ENCODE results near the gene MINDY3. TPM values are rescaled to one million over a fixed set of nuclear protein-coding genes. Genes with fewer than 3 reads are reported as not detected.
A peak's percentile ranks its signal among the peaks of the same experiment; 100 is the strongest.
"Not testable (repeated sequence)": the region's sequence is repeated elsewhere in the genome, so short reads cannot be mapped to it uniquely, and the experiment has no call there.

MINDY3 gene
- total RNA-seq = 25.4 TPM
- long read RNA-seq, transcript MINDY3-201 (15 exons, 2,381 nt) = major isoform, 26 of 48 reads
- long read RNA-seq, partial matches to known transcripts = 7 of 48 reads
- long read RNA-seq, other reads (novel, unspliced or antisense) = 9 of 48 reads

DNA sequence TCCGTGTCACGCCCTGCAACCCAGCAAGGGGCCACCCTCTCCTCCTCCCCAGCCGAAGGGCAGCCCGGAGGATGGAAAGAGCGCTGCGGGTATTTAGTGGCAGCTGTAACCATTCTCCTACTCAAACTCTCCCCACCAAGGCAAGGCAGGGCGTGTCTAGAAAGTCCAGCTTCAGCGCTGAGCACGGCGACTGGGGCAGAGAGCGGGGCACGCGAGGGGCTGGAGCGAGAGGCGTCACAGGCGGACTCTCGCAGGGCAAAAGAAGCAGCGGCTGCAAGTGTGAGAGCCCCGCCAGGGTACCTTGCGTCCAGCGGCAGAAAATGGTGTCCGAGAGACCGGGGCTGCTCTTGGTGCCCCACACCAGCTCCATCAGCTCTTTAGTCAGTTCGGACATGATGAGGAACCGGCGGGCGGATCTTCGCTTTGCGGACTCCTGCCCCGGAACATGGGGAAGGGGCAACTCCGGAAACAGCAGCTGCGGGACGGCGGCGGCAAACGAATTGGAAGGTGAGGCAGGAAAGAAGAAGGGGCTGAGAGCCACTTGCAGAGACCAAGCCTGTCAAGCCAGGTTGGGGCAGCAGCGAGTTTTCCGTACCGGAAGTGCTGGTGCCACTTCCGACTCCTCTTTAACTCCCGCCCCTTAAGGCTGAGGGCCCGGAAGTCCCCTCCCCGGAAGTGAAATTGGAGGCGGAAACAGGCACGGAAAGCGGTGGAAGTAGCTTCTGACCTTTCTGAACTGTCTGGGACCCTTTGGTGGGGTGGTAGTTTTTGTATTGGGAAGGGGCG, at the start of gene MINDY3:
Gene MINDY3, minus strand, starts transcription at position 602 of the 786 bp plus-strand sequence. Its CDS starts 208 bp downstream, at position 394.
- peak; percentile 92 for DNase-seq (ENCODE audit: low spot score)

DNA sequence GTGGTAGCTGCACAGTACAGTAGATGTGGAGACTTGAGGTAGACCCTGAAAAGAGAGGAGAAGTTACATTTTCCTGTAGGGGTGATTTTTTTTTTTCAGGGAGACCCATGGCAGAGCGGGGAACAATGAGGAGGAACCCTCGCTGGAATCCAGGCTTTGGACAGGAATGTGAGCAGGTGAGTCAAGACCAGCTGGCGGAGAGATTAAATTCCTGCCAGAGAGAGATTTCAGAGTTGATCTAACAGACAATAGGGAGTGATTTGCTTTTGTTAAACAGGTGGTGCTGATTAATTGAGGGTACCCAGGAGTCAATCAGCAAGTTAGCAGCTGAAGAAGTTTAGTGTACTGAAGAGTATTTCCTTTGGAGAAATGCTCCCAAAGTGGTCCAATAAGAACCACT, 41.6 kb upstream of the MINDY3 start:
- no peak for DNase-seq (ENCODE audit: low spot score)

DNA sequence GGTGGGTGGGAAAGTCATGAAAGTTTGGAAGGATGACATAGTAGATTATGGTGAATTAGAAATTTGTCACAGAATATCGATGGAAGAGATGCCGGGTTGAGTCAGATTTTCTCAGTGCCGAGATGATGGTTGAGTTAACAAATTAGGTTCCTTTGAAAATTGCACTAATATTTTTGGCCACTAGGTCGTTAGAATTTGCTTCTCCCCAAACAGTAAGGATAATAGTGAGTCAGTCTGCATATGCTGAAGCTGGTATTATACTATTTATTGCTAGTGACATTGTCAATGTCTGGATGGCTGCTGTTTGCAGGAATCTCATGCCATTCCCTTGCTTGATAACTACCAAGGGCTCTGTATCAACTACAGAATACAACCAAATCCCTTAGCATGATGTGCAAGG, 37.7 kb upstream of the MINDY3 start:
- DNase-seq (ENCODE audit: low spot score) = no peak

DNA sequence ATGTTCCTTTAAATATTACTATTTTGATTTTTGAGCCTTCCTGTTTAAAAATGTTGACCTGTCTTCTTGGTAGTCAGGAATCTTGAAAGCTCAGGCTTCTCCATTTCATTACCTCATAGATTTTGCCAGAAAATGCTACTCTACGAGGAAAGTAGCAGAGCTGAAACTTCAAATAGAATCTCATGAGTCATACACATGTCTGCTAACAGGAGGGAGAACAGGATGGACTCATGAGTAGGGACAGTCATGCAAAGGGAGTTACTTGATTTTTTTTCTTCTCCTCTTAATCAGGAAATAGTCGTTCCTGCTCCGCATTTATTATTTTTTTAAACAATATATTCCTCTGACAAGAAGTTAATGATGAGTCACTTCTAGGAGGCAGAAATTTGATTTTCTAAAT, 37.0 kb upstream of the MINDY3 start:
- DNase-seq (ENCODE audit: low spot score) = no peak

GRCh38 chr10:15896654-15897053, 36.3 kb upstream of the MINDY3 start:
- no peak for DNase-seq (ENCODE audit: low spot score)

GRCh38 chr10:15884447-15884846, 24.1 kb upstream of the MINDY3 start:
- DNase-seq (ENCODE audit: low spot score) = no peak

GRCh38 chr10:15881542-15881941, 21.2 kb upstream of the MINDY3 start:
- DNase-seq (ENCODE audit: low spot score) = no peak

- DNase-seq (ENCODE audit: low spot score) = no peak
Observed at GRCh38 chr10:15879663-15880062, 19.4 kb upstream of the MINDY3 start.

- no peak for DNase-seq (ENCODE audit: low spot score)
Observed at GRCh38 chr10:15879058-15879457, 18.8 kb upstream of the MINDY3 start.

DNA sequence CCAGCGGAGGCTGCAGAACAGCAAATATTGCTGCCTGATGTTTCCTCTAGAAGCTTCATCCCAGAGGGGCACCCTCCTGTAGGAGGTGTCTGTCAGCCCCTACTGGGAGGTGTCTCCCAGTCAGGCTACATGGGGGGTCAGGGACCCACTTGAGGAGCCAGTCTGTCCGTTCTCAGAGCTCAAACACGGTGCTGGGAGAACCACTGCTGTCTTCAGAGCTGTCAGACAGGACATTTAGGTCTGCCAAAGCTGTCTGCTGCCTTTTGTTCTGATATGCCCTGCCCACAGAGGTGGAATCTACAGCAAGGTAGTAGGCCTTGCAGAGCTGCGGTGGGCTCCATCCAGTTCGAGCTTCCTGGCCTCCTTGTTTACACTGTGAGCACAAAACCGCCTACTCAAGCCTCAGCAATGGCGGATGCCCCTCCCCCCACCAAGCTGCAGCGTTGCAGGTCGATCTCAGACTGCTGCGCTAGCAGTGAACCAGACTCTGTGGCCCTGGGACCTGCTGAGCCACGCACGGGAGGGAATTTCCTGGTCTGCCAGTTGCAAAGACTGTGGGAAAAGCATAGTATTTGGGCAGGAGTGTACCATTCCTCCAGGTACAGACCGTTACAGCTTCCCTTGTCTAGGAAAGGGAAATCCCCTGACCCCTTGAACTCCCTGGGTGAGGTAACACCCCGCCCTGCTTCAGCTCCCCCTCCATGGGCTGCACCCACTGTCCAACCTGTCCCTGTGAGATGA, 17.7 kb upstream of the MINDY3 start:
- no peak for DNase-seq (ENCODE audit: low spot score)

DNA sequence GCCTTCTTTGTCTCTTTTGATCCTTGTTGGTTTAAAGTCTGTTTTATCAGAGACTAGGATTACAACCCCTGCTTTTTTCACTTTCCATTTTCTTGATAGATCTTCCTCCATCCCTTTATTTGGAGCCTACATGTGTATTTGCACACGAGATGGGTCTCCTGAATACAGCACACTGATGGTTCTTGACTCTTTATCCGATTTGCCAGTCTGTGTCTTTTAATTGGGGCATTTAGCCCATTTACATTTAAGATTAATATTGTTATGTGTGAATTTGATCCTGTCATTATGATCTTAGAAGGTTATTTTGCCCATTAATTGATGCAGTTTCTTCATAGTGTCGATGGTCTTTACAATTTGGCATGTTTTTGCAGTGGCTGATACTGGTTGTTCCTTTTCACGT, 16.0 kb upstream of the MINDY3 start:
- DNase-seq (ENCODE audit: low spot score) = not testable (repeated sequence)

GRCh38 chr10:15872645-15873044, 12.3 kb upstream of the MINDY3 start:
- DNase-seq (ENCODE audit: low spot score) = not testable (repeated sequence)

- DNase-seq (ENCODE audit: low spot score) = no peak
Observed at GRCh38 chr10:15871823-15872222, 11.5 kb upstream of the MINDY3 start.

DNA sequence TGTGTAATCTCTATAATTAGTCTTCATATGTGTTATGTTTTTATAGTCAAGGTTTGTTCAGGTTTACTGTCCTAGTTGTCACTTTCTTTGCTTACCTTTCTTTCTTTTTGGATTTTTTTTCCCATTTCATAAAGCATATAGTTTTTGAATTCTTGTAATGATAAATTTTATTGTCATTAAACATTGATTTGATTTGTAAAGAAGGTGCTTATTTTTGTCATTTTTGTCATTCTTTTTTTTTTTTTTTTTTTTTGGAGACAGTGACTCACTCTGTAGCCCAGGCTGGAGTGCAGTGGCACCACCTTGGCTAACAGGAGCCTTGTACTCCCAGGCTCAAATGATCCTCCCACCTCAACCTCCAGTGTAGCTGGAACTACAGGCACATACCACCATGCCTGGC, 9.6 kb upstream of the MINDY3 start:
- DNase-seq (ENCODE audit: low spot score) = no peak

DNA sequence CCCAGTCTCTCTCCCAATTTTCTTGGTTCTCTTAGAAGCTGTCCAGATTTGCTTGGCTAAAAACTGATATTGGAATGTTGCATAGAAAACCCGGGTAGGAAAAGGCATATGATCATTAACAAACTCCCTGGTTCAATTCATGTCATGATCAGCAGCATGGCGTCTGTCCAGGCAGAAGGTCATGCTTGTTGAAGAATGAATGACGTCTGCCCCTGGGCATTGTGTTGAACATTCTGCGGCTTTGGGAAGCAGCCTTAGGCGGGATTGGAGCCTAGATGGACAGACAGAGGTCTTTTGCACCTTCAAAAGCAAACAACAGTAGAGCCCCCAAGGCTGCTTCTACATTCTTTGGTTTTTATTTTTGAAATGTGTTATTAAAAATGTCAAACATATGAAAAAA, 7.7 kb upstream of the MINDY3 start:
- no peak for DNase-seq (ENCODE audit: low spot score)

GRCh38 chr10:15865304-15865703, 5.0 kb upstream of the MINDY3 start:
- no peak for DNase-seq (ENCODE audit: low spot score)

- DNase-seq (ENCODE audit: low spot score) = no peak
Observed at GRCh38 chr10:15864419-15864818, 4.1 kb upstream of the MINDY3 start.

DNA sequence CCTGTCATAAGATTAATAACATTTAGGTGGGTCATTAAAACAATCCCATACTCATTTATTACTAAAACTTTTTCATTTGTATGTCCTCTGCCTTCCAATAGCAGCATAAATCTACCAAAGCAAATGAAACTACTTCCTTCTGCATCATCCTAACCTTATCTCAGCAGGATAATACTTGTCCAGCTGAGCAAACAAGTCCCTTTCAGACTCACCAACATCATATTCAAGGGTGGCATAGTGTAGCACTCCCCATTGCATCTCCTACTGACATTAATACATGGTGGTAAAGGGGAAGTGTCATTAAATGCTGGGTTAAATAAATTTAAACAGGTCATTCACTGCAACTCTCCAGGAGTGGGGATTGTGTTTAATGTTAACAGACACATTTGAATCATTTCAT, 3.4 kb upstream of the MINDY3 start:
- DNase-seq (ENCODE audit: low spot score) = no peak

- no peak for DNase-seq (ENCODE audit: low spot score)
Observed at GRCh38 chr10:15863323-15863722, 3.0 kb upstream of the MINDY3 start.

DNA sequence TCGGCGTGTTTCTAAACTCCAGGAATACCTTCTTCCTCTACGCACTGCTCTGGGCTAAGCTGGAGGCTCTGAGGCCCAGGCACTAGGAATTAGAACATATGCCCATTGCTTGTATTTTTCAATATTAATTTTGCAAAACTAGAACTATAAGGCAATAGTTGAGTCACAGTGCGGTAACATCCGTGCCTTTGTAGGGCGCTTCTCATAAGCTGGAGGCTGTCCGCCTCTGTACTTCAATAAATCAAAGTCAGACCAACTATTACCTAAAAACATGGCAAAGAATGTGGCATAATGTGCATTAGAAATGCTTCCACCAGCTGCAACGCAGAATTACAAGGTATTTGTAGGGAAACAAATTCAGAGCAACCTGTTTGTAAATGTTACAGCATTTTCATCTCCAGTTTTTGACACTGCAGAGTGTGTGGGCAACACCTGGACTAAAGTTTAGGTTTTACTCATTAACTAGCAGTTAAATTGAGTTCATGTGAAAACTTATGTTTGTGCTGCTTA, 440 bp upstream of the MINDY3 start:
- no peak for DNase-seq (ENCODE audit: low spot score)

DNA sequence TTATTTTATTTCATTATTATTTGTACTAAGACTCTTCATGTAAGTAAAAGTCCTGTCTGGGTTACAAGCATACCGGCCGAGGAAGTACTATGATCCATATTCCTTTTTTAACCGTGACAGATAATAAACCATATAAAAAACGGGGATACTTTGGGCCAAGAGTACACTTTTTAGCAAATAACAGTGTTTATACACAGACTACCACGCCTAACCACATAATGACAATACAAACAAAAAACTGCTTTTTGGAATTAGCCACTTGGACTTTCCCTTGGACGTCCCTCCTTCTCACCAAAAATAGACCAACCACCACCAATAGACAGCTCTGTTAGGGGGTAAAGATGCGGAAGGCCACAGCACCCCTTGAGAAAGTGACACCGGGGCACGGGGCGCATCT, 800 bp downstream of the MINDY3 start:
- DNase-seq (ENCODE audit: low spot score) = no peak

DNA sequence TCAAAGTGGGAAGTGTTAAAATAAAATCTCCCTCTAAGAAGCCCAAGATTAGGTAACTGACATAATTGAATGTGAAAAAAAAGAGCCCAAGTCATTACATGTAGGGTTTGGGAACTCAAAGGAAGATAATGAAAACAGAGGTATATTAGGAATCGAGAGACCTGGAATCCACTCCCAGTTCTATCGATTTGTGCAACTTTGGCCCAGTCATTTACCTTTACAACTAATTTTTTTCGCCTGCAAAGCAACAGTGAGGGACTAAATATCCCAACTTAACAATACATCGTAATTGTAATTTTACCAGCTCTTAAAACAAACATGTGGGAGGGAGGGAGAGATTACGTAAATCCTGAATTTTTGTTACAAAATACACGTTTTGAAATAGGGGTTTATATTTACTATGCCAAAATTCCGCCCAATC, 1.4 kb downstream of the MINDY3 start:
- no peak for DNase-seq (ENCODE audit: low spot score)

Data from mesenteric fat pad (tissue), 1 donor.